Measurements from ENCODE around the gene TMEM91. TPM values are rescaled to one million over a fixed set of nuclear protein-coding genes. Genes with fewer than 3 reads are reported as not detected.

Gene TMEM91
- total and polyA plus RNA-seq, 2 of the 13 experiments (the other 11 are each of a cell fraction or from before 2014, with no cell fraction given), result 6.3 to 10.3 TPM

GRCh38 chr19:41352609-41353465 lies 23.5 kb upstream of the TMEM91 start (continued):
- TF ChIP-seq ZNF569 (CRISPR knock-in tag; IDR thresholded peaks at IDR 0.05; ENCODE audit: borderline replicate concordance) (no peak), IRF2 (CRISPR knock-in tag; IDR thresholded peaks at IDR 0.05) (peak; percentile 33; the same call in 1 of the 2 replicates), ZNF329 (CRISPR knock-in tag; IDR thresholded peaks at IDR 0.05; ENCODE audit: low read depth) (no peak), ZUFSP (CRISPR knock-in tag; IDR thresholded peaks at IDR 0.05; ENCODE audit: borderline replicate concordance) (no peak), CHCHD3 (CRISPR knock-in tag; IDR thresholded peaks at IDR 0.05) (no peak), CREB1 (IDR thresholded peaks at IDR 0.05) (no peak), CREB1 (CRISPR knock-in tag; IDR thresholded peaks at IDR 0.05) (no peak), DR1 (CRISPR knock-in tag; IDR thresholded peaks at IDR 0.05) (0 out of 2 replicates have a peak, but pooled peaks have one; percentile 25), ZNF44 (CRISPR knock-in tag; IDR thresholded peaks at IDR 0.05) (no peak), ZNF256 (CRISPR knock-in tag; conservative IDR thresholded peaks at IDR 0.05) (peak; percentile 42; the same call in 1 of the 2 replicates), ZNF468 (CRISPR knock-in tag; IDR thresholded peaks at IDR 0.05) (no peak), ZBTB46 (CRISPR knock-in tag; IDR thresholded peaks at IDR 0.05; ENCODE audit: borderline replicate concordance) (no peak), ZHX1 (CRISPR knock-in tag; IDR thresholded peaks at IDR 0.05; ENCODE audit: low read depth) (no peak), SAFB2 (CRISPR knock-in tag; IDR thresholded peaks at IDR 0.05; ENCODE audit: borderline replicate concordance, low read depth) (no peak), MTA1 (CRISPR knock-in tag; IDR thresholded peaks at IDR 0.05; ENCODE audit: borderline replicate concordance) (peak; percentile 65; the same call in 1 of the 2 replicates), ZNF276 (CRISPR knock-in tag; IDR thresholded peaks at IDR 0.05; ENCODE audit: low read depth) (no peak), ZSCAN29 (CRISPR knock-in tag; conservative IDR thresholded peaks at IDR 0.05) (no peak), SAP130 (CRISPR knock-in tag; IDR thresholded peaks at IDR 0.05; ENCODE audit: low read depth) (peak; percentile 61; the same call in 1 of the 2 replicates), KLF12 (CRISPR knock-in tag; IDR thresholded peaks at IDR 0.05; ENCODE audit: borderline replicate concordance) (0 out of 2 replicates have a peak, but pooled peaks have one; percentile 59), PITX1 (CRISPR knock-in tag; IDR thresholded peaks at IDR 0.05) (peak; percentile 51; the same call in 1 of the 2 replicates)

All from HepG2 (cell line).